Activated CD8-positive, alpha-beta memory T cell treated with anti-CD3 and anti-CD28 coated beads, Interleukin-2, amount 10 ng/mL, durations not matched to agents 7 days and 5 days (primary cell): ENCODE data around the gene LMOD3. TPM values are rescaled to one million over a fixed set of nuclear protein-coding genes. Genes with fewer than 3 reads are reported as not detected.

Source experiments
- ATAC-seq: fragments of 150-1000 bp; cut with Tn5 transposase; one replicate; pipeline ENCODE4 v1.10.0; 2021; ENCODE audit warnings: moderate library complexity
- CTCF ChIA-PET: fragments of 350-600 bp; sonication (Branson Sonifier 250); formaldehyde crosslinking; loops from one replicate; lab custom pipeline; 2021; ENCODE audit warnings: antibody characterized with exemption; lab: Charles Lee
- DNase-seq: peaks from one replicate; pipeline ENCODE4 v3.0.0-alpha.2; 2020
- H3K27ac Mint-ChIP-seq: one replicate; pipeline ENCODE4 v1.8.0; 2021; ENCODE audit warnings: mild to moderate bottlenecking, mixed read lengths
- H3K27me3 Mint-ChIP-seq: one replicate; pipeline ENCODE4 v1.8.0; 2021; ENCODE audit warnings: mixed read lengths
- H3K36me3 Mint-ChIP-seq: one replicate; pipeline ENCODE4 v1.8.0; 2021; ENCODE audit warnings: mild to moderate bottlenecking, mixed read lengths
- H3K4me1 Mint-ChIP-seq: one replicate; pipeline ENCODE4 v1.8.0; 2021; ENCODE audit warnings: mixed read lengths
- H3K4me3 Mint-ChIP-seq: one replicate; pipeline ENCODE4 v1.8.0; 2021; ENCODE audit warnings: mild to moderate bottlenecking, moderate library complexity, mixed read lengths
- H3K9me3 Mint-ChIP-seq: one replicate; pipeline ENCODE4 v1.8.0; 2022; ENCODE audit warnings: low read depth, mixed read lengths
- total RNA-seq, 2 experiments: library from RNA; stranded (reverse); gene quantifications; one replicate each; pipeline ENCODE4 v1.2.3, GENCODE V29; 2021

Gene LMOD3
- total RNA-seq, 2 experiments from 2014 or later: not detected

DNA sequence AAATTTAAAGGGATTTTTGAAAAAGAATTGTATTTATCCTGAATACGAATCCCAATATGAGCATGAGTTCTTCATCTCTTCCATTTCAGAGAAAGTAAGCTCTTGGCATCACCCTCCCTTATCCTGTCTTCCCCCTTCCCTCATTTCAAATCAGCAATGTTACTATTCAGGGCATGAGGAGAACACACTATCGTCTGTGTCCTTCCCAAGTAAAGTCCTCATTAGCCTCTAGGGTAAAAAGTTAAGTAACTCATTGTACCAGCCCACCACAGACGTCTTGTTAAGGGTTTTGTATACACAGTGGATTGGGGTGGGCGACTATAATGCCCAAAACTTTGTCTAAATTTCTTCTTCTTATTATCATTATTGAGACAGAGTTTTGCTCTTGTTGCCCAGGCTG lies 22.8 kb downstream of the LMOD3 start:
- Mint-ChIP-seq H3K9me3 (no peaks in the 10 kb centered on the region), H3K27me3 (no peaks in the 10 kb centered on the region), H3K4me3 (no peak overlapping the region), H3K27ac (no peak overlapping the region), H3K4me1 (peaks cover 73% of the 10 kb centered on the region), H3K36me3 (peaks cover 69% of the 10 kb centered on the region)
- CTCF ChIA-PET: interaction anchor here (1.1 kb wide), 1 partner anchor 207 kb away, joined by 3 read pairs; no protein-coding TSS in a partner anchor
- ATAC-seq (no peak), DNase-seq (no peak)

- H3K27ac Mint-ChIP-seq: peak overlapping the region; percentile 59
- H3K4me3 Mint-ChIP-seq: no peak overlapping the region
- ATAC-seq (no peak), DNase-seq (no peak)
- CTCF ChIA-PET: no interaction called here
- peaks cover 66% of the 10 kb centered on the region for H3K36me3 Mint-ChIP-seq
- no peaks in the 10 kb centered on the region for H3K9me3 Mint-ChIP-seq
- H3K4me1 Mint-ChIP-seq: peaks cover 76% of the 10 kb centered on the region
- H3K27me3 Mint-ChIP-seq: no peaks in the 10 kb centered on the region
Observed at GRCh38 chr3:69097407-69098086, 24.8 kb downstream of the LMOD3 start.

GRCh38 chr3:69096299-69096698 lies 26.1 kb downstream of the LMOD3 start:
- CTCF ChIA-PET: interaction anchor here (1.0 to 1.1 kb wide), 2 partner anchors 10 to 17 kb away, joined by 3 to 5 read pairs; no protein-coding TSS in a partner anchor
- DNase-seq: no peak
- H3K27me3 Mint-ChIP-seq: no peaks in the 10 kb centered on the region
- ATAC-seq: no peak
- peak overlapping the region; percentile 74 for H3K27ac Mint-ChIP-seq
- no peaks in the 10 kb centered on the region for H3K9me3 Mint-ChIP-seq
- peaks cover 65% of the 10 kb centered on the region for H3K36me3 Mint-ChIP-seq
- no peak overlapping the region for H3K4me3 Mint-ChIP-seq
- H3K4me1 Mint-ChIP-seq: peaks cover 76% of the 10 kb centered on the region

DNA sequence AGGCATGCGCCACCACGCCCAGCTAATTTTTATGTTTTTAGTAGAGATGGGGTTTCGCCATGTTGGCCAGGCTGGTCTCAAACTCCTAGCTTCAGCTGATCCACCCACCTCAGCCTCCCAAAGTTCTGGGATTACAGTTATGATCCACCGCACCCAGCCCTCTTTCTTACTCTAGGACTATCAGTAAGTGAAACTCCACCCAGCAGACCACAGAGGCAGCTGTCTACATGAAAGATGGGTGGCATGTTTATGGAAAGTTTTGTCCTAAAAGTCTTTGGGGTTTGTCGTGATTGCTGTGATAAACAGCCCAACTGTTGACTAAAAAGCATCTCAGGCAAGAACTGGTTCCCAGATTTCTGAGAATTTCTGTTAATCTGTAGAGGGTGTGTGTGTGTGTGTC lies 26.8 kb downstream of the LMOD3 start:
- ATAC-seq: peak; percentile 23
- H3K9me3 Mint-ChIP-seq: no peaks in the 10 kb centered on the region
- no peaks in the 10 kb centered on the region for H3K27me3 Mint-ChIP-seq
- CTCF ChIA-PET: interaction anchor here (1.0 to 2.9 kb wide), 3 partner anchors 10 to 25 kb away, joined by 3 to 12 read pairs (median 5); no protein-coding TSS in a partner anchor
- peak overlapping the region; percentile 74 for H3K27ac Mint-ChIP-seq
- DNase-seq: peak; percentile 50
- H3K4me1 Mint-ChIP-seq: peaks cover 77% of the 10 kb centered on the region
- peaks cover 62% of the 10 kb centered on the region for H3K36me3 Mint-ChIP-seq
- peak overlapping the region; percentile 68 for H3K4me3 Mint-ChIP-seq

DNA sequence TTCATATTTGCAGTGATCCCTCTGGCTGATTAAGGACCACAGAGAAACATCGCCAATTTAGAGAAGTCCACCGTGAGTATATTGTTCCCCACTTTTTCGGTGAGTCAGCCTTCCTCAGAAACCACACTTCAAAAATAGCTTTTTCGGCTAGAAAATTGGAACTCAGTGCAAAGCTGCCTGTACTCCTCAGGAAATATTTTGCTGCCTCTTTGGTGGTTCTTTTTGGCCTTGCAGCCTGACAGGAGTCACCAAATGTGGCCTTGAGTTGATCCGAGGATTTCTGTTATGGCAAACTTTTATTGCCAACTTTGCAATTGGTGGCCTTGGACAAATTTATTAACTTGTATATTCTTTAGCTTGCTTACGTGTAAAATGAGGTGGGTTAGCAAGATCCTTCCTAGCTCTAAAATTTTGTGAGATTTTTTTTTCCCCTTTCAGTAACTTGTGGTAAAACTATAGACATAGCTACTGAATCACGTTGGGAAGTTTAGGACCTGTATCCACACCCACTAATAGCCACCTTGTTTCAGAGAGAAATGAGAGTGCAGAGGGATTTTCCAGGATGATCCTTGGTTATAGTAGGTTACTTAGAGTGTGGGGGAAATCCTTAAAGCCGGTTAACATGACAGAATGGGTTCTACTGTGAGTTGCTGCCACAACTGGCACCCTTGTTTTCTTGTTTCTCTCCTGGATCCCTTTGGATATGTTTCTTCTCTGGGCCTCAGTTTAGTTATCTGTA lies 27.8 kb downstream of the LMOD3 start:
- Mint-ChIP-seq H3K9me3 (no peaks in the 10 kb centered on the region), H3K4me3 (peak overlapping the region; percentile 68), H3K27ac (peak overlapping the region; percentile 93), H3K4me1 (peaks cover 80% of the 10 kb centered on the region), H3K27me3 (no peaks in the 10 kb centered on the region), H3K36me3 (peaks cover 66% of the 10 kb centered on the region)
- no peak for DNase-seq
- CTCF ChIA-PET: interaction anchor here (0.7 to 2.9 kb wide), 6 partner anchors 12 to 50 kb away, joined by 3 to 12 read pairs (median 4); partner anchors contain the start of gene TMF1
- peak; percentile 9 for ATAC-seq

DNA sequence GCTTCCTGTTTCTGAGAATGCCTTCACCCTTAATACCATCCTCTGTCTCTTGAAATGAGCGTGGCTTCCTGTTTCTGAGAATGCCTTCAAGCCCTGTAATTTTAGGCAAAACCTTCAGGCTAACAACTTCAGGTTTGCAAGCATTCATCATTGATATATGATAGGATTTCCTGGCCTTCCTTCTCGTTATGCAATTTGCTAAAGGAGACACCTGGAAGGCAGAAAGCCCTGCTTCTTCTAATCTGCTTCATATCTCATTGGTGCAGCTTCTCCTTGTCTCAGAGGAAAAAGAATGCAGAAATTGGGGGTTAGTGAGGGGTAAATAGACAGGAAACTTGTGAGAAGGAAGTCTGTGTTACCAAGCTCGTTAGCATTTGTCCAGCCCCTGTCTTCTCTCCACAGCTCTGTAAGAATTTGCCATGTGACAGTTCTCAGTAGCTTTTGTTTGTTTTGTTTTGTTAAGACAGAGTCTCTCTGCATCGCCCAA lies 30.3 kb downstream of the LMOD3 start:
- peak; percentile 68 for DNase-seq
- ATAC-seq: peak; percentile 74
- Mint-ChIP-seq H3K36me3 (peaks cover 75% of the 10 kb centered on the region), H3K4me3 (peak overlapping the region; percentile 68), H3K9me3 (no peaks in the 10 kb centered on the region), H3K27me3 (no peaks in the 10 kb centered on the region), H3K27ac (peak overlapping the region; percentile 93), H3K4me1 (peaks cover 84% of the 10 kb centered on the region)
- CTCF ChIA-PET: interaction anchor here (1.2 to 2.8 kb wide), 5 partner anchors 10 to 70 kb away, joined by 3 to 10 read pairs (median 6); partner anchors contain the start of gene TMF1

DNA sequence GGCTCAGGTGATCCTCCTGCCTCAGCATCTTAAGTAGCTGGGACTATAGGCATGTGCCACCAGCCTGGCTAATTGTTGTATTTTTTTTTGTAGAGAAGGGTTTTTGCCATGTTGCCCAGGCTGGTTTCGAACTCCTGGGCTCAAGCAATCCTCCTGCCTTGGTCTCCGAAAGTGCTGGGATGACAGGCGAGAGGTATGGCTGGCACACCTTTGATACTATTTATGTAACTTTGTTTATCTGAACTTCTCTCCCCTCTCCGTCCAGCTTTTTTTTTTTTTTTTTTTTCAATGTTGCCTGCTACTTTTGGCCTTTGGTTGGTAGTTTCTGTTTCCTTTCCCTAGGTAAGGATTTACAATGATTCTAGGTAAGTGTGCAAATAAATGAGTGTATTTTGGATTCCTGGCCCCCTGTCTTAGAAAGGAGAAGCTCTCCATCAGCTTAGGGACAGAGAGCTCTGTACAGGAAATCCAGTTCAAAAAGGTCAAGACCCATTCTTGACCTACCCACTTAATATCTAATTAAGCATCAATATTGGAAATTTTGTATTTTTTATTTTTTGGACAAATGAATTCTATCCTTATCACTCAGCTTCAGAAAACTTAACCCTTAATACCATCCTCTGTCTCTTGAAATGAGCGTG lies 30.9 kb downstream of the LMOD3 start:
- Mint-ChIP-seq H3K27ac (peak overlapping the region; percentile 93), H3K27me3 (no peaks in the 10 kb centered on the region), H3K9me3 (no peaks in the 10 kb centered on the region), H3K4me1 (peaks cover 80% of the 10 kb centered on the region), H3K36me3 (peaks cover 76% of the 10 kb centered on the region), H3K4me3 (peak overlapping the region; percentile 68)
- CTCF ChIA-PET: interaction anchor here (1.2 to 2.8 kb wide), 5 partner anchors 10 to 70 kb away, joined by 3 to 10 read pairs (median 6); partner anchors contain the start of gene TMF1
- no peak for DNase-seq
- peak; percentile 5 for ATAC-seq

DNA sequence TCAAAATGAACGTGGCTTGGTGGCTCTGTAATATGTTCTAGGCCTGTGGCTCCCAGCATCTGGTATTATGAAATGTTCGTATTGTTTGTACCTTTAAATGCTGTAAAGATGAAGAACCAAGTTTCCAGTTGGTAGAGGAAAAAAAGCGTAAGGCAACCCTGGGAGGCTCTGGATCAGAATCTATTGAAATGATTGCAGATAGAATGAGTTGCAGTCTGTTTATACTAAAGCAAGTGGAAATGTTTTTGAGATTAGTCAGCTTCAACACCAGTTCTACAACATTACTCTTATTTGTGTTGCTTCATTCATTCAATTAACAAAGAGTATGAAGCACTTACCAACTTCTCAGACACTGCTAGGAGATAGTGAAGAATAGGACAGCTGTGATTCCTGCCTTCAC lies 32.4 kb downstream of the LMOD3 start:
- DNase-seq: no peak
- peak overlapping the region; percentile 97 for H3K4me3 Mint-ChIP-seq
- no peaks in the 10 kb centered on the region for H3K27me3 Mint-ChIP-seq
- CTCF ChIA-PET: interaction anchor here (1.2 to 8.8 kb wide), 6 partner anchors 26 to 44 kb away, joined by 3 to 49 read pairs (median 4); partner anchors contain the start of gene TMF1
- H3K4me1 Mint-ChIP-seq: peaks cover 67% of the 10 kb centered on the region
- no peaks in the 10 kb centered on the region for H3K9me3 Mint-ChIP-seq
- peak overlapping the region; percentile 80 for H3K27ac Mint-ChIP-seq
- ATAC-seq: no peak
- H3K36me3 Mint-ChIP-seq: peaks cover 74% of the 10 kb centered on the region

GRCh38 chr3:69088063-69088462 lies 34.3 kb downstream of the LMOD3 start:
- no peak for DNase-seq
- no peaks in the 10 kb centered on the region for H3K27me3 Mint-ChIP-seq
- CTCF ChIA-PET: interaction anchor here (1.0 to 8.8 kb wide), 3 partner anchors 31 to 40 kb away, joined by 3 to 49 read pairs (median 5); partner anchors contain the start of gene TMF1
- H3K4me3 Mint-ChIP-seq: peak overlapping the region; percentile 97
- H3K9me3 Mint-ChIP-seq: no peaks in the 10 kb centered on the region
- H3K36me3 Mint-ChIP-seq: peaks cover 59% of the 10 kb centered on the region
- ATAC-seq: no peak
- peaks cover 63% of the 10 kb centered on the region for H3K4me1 Mint-ChIP-seq
- H3K27ac Mint-ChIP-seq: peak overlapping the region; percentile 83

DNA sequence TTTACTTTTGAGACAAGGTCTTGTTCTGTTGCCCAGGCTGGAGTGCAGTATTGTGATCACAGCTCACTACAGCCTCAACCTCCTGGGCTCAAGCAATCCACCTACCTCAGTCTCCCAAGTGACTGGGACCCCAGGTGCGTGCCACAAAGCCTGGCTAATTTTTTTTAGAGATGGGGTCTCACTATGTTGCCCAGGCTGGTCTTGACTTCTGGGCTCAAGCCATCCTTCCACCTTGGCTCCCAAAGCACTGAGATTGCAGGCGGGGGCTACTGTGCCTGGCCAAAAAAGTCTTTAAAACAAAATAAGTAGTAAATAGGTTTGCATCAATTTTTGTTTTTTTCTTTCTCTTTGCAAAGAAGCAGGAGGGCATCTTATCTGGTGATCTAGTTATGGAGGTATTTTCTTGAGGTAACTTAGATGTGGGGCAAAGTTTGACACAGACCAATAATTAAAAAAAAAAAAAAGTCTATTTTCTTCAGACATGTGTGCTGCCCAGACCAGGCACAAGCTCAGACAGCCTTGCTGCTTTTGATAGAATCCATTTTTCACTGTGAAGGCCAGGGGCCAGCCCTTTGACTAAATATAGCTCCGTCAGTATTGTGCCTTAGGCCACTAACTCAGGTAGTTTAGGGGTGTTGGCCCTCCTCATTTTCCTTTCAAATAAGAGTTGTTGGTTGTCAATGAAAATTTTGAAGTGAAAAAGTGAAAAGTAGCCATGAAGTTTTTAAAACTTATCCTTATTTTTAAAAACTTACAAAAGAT lies 35.2 kb downstream of the LMOD3 start:
- peak overlapping the region; percentile 97 for H3K4me3 Mint-ChIP-seq
- CTCF ChIA-PET: interaction anchor here (1.0 to 8.8 kb wide), 5 partner anchors 12 to 40 kb away, joined by 3 to 49 read pairs (median 4); partner anchors contain the start of gene TMF1
- DNase-seq: no peak

DNA sequence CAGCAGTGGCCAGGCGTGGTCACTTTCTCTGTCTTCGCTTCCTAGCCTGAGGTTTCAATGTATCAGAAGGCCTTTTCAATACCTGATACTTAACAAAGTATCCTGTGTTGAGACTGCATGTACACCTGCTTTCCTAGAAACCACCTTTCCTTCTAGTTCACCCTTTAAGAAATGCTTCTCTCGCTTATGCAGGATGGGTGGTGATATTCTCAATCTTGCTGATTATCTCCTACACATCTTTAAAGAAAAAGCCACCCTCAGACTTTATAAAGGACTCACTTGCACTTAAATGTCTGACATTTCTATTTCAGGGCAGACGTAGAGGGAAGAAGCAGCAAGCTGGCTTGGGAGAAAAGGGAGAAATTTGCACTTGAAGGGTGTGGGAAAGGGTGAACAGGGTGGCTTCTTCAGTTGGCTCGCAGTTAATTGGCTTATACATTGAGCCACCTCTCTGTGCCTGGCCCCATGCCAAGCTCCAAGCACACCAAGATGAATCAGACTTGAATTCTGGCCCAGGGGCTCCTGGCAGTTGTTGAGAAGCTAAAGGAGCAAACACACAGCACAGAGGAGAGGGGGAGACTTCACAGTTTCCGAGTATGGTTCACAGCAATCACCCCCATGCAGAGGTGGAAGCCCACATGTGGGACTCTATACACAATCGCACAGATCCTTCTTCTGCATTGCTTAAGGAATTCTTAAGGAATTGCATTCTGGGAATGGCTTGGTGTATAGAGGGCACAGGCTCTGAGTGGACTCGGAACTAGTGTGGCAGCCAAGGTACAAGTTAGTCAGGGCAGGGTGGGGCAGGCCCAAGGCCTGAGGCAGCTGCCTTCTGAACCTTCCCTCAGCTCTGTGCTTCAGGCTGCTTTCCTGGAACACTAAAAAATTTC lies 36.3 kb downstream of the LMOD3 start:
- H3K9me3 Mint-ChIP-seq: no peaks in the 10 kb centered on the region
- CTCF ChIA-PET: interaction anchor here (0.7 to 8.8 kb wide), 7 partner anchors 10 to 75 kb away, joined by 3 to 49 read pairs (median 5); partner anchors contain the start of gene TMF1
- DNase-seq (peak; percentile 82), ATAC-seq (peak; percentile 21)
- no peaks in the 10 kb centered on the region for H3K27me3 Mint-ChIP-seq
- peak overlapping the region; percentile 97 for H3K4me3 Mint-ChIP-seq
- H3K4me1 Mint-ChIP-seq: peaks cover 63% of the 10 kb centered on the region
- H3K36me3 Mint-ChIP-seq: peaks cover 46% of the 10 kb centered on the region
- H3K27ac Mint-ChIP-seq: peak overlapping the region; percentile 94

More for the DNA sequence above, 35.2 kb downstream of the LMOD3 start:
- Mint-ChIP-seq H3K27me3 (no peaks in the 10 kb centered on the region), H3K27ac (peak overlapping the region; percentile 81), H3K4me1 (peaks cover 62% of the 10 kb centered on the region), H3K36me3 (peaks cover 53% of the 10 kb centered on the region), H3K9me3 (no peaks in the 10 kb centered on the region)
- no peak for ATAC-seq
